HG02610 (cell line): ENCODE results near the gene VSIG10L2.

Experiments
- ATAC-seq: cut with Tn5 transposase; IDR thresholded peaks from one replicate; pipeline ENCODE4 v1.9.1; 2021; ENCODE audit warnings: mild to moderate bottlenecking, moderate library complexity; ENCODE audit not compliant: unreplicated experiment

VSIG10L2 gene

DNA sequence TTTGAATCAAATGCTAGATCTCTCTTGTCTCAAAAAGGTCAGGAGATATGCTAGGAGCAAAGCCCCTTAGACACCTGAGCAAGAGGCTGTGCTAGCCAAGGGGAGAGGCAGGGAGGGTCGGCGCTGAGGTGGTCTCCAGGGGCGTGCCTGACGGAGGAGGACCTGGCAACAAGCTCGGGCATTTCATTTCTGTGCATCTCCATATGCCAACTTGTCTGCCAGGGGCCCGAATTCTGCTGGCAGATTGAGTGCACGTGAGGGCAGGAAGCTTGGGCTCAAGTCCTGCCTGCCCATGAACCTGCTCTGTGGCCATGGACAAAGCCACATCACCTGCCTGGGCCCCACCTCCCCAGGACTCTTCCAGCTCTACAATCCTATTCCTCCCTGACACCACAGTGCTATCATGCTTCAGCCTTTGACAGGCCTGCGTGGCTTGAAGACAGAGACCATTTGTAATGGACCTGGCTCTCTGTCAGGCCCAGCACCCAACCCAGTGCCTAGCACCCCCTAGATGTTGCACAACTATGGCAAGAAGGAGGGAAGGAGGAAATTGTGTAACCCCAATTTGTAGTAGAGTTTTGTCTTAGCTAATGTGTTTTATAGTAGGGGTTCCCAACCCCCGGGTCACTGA, 16.3 kb upstream of the VSIG10L2 start:
- no peak for ATAC-seq

DNA sequence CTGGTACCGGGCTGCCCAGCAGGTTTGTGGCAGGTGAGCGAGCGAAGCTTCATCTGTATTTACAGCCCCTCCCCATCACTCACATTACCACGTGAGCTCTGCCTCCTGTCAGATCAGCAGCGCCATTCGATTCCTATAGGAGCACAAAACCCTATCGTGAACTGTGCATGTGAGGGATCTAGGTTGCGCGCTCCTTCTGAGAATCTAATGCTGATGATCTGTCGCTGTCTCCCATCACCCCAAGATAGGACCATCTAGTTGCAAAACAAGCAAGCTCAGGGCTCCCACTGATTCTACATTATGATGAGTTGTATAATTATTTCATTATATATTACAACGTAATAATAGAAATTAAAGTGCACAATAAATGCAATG, 15.8 kb upstream of the VSIG10L2 start:
- ATAC-seq: no peak

DNA sequence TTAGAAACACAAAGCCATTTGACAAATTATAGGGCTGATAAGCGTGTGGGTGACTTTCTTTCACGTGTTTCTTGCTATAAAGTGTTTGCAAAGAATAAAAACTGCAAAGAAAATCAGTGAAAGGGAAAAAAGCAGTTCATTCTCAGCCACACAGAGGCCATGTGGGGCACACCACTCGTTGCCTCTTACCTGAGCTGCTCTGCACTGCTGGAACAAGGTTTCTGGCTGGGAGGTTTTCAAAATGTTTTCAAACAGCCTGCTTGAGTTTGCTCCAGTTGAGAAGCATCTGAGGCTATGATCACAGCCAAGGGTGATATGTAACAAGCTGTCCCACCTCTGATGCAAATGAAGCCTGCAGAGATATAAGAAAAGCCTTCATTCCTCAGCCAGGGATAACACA, 14.7 kb upstream of the VSIG10L2 start:
- no peak for ATAC-seq

GRCh38 chr11:125931668-125932067, 14.2 kb upstream of the VSIG10L2 start:
- ATAC-seq: no peak

- no peak for ATAC-seq
Measured at GRCh38 chr11:125932301-125932700, 13.5 kb upstream of the VSIG10L2 start.

- ATAC-seq: no peak
Measured at GRCh38 chr11:125933030-125933813, 12.6 kb upstream of the VSIG10L2 start.

GRCh38 chr11:125934473-125934872, 11.4 kb upstream of the VSIG10L2 start:
- no peak for ATAC-seq

DNA sequence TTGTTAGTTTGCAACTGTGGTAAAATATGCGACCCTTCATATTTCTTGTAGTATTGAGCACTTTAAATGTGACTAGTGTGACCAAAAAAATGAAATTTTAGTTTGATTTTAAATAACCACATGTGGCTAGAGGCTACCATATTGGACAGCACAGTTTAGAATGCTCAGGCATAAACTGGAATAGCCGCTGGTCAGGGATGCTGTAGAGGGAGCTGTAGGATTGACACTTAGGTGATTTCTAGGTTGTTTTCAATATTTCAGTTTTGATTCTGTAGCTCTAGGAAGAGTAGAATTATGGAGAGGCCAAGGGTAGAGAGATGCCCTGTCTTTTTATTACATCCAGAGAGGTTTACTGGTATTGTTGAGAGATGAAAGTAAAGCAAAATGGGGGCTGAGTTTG, 10.8 kb upstream of the VSIG10L2 start:
- ATAC-seq: no peak

GRCh38 chr11:125935618-125936199, 10.1 kb upstream of the VSIG10L2 start:
- no peak for ATAC-seq

DNA sequence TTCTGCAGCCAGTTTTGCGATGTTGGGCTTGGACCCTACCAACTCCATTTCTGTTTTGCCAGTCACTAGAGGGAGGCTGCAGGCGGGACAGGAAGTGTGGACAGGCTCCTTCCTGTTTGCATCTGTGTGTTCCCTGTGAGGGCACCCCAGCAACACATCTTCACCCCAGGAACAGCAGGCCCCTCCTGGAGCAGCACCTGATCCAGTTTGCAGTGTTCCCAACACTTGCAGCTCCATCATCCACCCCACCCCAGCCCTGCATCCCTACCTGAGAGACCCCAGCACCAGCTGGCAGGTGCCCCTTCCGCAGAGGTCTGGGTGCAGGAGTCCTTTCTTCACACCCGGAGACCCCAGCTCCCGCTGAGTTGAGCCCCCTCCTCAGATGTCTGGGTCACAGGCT, 7.4 kb upstream of the VSIG10L2 start:
- ATAC-seq: no peak

DNA sequence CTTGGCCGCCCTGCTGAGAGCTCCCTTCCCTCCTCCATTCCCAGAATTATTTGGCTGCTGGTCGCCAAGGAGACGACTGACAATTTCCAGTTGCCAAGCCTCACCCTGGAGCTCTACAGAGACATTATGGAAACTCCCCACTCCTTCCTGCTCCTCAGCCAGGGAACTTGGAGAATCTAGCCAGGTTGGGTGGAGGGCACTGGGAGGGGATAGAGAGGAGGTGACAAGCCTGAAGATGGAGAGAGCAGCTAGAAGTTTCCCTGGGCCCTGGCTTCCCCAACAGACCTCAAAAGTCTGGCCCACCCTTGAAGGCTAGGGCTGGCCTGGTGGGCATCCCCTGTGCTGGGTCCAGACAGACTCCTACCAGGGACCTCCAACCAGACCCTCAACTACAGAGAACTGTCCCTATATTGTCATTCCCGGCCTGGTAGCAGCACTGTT, 6.7 kb upstream of the VSIG10L2 start:
- no peak for ATAC-seq

DNA sequence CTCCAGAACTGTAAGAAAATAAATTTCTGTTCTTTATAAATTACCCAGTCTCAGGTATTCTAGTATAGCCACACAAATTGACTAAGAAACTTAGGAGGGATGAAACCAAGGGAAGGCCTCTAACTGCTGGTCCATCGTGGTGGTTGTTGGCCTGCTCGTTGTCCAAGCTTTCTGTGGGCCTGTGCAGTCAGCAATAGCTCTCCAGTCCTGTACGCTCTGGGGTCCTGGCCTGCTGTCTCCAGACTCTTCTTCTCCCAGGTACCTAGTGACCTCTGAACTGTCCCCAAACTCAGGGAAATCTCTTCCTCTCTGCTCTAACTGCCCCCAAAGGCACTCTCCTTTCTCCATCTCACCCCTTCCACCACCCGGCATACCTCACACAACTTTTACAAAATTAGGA, 5.7 kb upstream of the VSIG10L2 start:
- no peak for ATAC-seq

- no peak for ATAC-seq
Measured at GRCh38 chr11:125941267-125941618, 4.6 kb upstream of the VSIG10L2 start.

- ATAC-seq: no peak
Measured at GRCh38 chr11:125941619-125942611, 3.9 kb upstream of the VSIG10L2 start.

DNA sequence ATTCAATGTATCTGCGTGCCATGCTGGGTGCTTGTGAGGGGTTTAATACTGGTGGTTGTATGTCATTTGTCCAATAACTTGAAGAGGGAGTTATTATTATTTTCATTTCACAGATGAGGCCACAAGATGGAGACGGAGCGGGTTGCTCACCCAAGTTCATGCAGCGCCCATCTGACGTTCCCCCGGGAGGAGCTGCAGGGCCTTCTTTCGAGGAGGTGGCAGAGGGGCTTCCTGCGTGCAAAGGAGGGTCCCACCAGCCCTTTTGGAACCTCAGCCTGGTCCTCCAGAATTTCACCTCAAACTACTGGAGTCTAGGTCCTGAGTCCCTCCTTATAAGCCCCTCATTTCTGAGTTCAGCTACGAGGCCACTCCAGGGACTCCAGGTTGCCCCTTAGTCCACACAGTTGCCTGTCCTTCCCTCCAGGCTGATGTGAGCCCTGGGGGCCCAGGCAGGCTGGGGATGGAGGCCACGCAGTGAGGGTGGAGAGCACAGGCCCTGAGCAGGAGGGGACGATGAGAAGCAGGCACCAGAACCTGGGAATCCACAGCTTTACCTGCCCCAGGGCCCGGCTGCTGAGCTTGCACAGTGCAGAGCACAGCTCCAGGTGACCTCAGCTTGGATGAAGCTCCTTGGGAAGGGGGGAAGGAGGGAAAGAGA, 2.9 kb upstream of the VSIG10L2 start:
- no peak for ATAC-seq

GRCh38 chr11:125943661-125944349, 2.0 kb upstream of the VSIG10L2 start:
- ATAC-seq: no peak

- no peak for ATAC-seq
Measured at GRCh38 chr11:125944350-125945010, 1.4 kb upstream of the VSIG10L2 start.

- ATAC-seq: no peak
Measured at GRCh38 chr11:125945011-125945796, 640 bp upstream of the VSIG10L2 start.
